G401.6 (cell line): ENCODE data around the gene MLYCD.

ENCODE experiments used
- FAIRE-seq: peaks from 2 replicates; lab custom pipeline; 2012; peaks lifted over from hg19 to GRCh38; lab: Jason Lieb, UNC

Gene MLYCD

DNA sequence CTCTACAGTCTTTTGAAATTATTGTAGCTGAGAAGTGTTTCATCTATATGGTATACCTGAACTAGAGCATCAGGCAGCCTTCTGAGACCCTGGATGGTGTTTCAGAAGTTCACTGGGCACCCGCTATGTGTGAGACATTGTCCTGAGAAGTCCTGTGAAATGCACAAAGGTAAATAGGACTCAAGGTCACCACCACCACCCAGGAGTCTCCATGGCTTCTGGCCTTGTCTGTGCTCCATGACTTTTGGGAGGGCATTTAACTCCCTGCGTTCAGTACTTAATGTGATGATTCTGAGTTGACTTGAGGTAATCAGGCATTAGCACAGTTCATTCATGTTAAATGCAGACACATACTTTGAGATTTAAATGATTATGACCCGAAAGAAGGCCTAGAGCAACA lies 1.1 kb downstream of the MLYCD start:
- no peak for FAIRE-seq

DNA sequence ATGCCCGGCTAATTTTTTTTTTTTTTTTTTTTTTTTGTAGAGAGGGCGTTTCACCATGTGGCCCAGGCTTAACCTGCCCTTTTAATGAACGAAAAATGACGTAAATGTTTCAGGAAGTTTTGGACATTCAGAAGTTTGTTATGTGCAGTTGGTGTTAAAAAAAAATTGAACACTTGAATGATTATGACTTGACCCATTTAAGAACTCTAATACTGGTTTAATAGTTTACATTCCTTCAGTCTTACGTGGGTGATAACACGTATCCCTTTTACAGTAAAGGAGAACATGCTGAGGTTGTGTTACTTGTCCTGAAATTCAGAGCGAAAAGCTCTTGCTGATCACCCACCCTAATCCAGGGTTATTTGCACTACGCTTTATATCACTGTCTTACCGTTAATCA lies 1.7 kb downstream of the MLYCD start:
- no peak for FAIRE-seq

DNA sequence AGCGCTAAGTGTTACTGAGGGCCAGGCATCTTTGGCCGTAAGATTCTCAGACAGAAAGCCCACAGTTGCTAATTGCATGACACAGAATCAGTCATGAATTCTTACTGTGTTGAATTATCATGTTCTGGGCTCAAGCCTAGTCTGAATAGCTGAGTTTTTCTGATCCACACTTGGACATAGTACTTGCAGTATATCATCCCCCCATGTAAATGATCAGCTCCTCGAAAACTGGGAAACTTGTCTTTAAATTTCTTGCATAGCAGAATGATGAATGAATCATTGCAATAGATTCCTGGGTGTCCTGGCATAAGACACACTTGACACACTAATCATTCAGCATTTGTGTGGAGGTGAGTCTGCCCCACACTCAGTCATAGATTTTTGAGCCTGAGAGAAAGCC lies 2.2 kb downstream of the MLYCD start:
- no peak for FAIRE-seq

DNA sequence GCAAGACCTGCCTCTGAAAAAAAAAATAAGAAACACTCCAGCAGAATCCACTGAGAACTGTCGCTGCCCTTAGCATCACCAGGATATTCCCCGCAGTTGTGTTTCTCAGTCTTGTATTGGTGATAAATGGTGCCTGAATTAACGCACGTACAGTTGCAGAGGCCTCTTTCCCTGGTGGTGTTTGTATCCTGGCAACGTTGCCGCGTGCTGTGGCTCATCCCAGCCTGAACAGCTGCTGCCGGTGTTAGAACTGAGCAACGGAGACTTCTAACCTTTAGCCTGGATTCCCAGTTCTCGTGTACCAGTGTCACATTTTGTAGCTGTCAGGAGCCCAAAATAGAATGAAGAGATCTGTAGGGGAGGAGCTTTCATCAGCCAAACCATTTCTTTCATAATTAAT lies 4.8 kb downstream of the MLYCD start:
- no peak for FAIRE-seq

DNA sequence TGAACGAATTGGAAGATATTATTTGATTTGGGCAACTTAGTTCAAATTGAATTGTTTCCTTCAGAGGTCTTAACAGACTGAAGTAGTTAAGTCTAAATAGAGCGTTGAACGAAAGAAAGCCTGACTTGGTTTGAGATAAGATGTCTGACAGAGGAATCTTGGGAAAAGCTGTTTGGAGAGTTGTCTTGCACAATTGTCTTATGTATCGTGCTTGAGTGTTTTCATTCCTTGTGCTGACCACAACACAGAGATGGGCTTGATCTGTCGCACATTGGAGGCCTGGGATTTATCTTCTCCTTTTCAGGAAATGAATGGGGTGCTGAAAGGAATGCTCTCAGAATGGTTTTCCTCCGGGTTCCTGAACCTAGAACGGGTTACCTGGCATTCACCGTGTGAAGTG lies 7.8 kb downstream of the MLYCD start:
- no peak for FAIRE-seq

DNA sequence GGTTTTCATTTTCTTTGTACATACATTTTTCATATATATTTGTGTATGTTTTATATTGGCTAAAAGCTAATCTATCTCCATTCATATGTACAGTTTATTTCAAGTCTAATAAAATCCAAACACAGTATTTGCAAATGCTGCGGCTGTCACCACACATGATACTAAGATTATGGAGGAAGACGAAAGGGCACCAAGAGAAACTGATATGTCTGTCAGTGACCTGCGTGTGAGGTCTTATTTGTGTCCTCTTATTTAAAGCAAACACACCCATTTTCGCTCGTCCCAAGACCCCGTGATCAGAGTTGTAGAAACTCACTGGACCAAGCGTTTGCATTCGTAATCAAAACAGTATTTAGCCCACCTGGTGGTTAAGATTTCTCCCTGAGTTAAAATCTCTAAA lies 8.2 kb downstream of the MLYCD start:
- no peak for FAIRE-seq

DNA sequence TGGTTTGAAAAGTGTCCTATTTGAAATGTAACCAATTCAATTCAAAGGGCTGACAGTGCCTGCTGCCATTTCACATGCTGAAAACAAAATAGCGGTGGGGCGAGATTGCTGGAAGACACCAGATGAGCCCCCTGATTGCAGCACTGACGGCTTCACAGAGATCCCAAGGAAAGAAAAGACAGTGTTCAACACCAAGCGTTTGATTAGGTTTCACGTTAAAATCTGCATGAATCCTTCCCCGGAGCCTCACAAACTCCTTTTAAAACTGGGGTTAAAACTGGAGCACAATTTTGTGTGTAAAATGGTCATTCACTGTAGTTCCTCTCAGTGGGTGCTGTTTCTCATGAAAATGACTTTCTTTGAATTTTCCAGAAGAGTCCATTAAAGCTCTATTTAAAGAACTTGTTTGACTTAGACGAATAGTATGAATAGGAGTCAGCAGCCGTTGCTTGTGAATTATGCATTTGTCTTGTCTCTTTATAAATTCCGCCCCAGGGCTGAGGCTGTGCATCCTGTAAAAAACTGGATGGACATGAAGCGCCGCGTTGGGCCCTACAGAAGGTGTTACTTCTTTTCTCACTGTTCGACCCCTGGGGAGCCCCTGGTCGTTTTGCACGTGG lies 8.8 kb downstream of the MLYCD start:
- FAIRE-seq, result no peak

DNA sequence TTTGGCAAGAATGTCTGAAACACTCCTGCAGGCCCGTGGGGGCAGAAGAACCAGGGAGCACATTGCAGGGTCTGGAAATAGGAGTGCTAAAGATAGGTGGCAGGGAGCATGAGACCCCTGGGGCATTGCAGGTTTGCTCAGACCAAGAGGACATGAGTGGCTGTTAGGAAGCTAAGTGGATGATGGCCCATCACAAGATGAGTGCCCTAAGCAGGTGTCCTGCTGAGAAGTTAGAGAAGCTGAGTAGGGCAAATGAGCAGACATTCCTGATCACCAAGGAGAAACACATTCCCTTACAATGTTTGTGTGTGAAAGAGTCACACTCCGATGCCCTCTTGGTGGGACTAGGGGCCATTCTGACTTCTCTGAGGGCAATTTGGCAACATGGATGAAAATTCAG lies 9.9 kb downstream of the MLYCD start:
- no peak for FAIRE-seq

DNA sequence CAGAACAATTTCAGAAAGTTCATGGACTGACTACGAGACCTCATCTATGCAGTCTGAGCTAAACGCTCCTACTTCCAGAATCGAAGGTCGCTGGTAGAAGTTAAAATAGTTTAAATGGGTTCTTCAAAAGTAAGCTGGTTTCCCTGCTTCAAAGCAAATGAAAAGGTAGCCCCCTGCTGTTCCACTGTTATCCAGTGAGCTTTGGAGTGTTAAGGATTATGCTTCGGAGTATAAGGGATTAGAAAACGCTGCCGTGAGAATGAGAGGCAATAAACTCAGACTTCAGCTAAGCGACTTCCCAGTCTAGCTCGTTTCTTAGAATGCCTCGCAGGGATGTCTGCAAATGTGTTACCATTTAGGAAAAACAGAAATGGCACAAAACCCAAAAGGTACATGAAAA lies 12.4 kb downstream of the MLYCD start:
- FAIRE-seq, result no peak

DNA sequence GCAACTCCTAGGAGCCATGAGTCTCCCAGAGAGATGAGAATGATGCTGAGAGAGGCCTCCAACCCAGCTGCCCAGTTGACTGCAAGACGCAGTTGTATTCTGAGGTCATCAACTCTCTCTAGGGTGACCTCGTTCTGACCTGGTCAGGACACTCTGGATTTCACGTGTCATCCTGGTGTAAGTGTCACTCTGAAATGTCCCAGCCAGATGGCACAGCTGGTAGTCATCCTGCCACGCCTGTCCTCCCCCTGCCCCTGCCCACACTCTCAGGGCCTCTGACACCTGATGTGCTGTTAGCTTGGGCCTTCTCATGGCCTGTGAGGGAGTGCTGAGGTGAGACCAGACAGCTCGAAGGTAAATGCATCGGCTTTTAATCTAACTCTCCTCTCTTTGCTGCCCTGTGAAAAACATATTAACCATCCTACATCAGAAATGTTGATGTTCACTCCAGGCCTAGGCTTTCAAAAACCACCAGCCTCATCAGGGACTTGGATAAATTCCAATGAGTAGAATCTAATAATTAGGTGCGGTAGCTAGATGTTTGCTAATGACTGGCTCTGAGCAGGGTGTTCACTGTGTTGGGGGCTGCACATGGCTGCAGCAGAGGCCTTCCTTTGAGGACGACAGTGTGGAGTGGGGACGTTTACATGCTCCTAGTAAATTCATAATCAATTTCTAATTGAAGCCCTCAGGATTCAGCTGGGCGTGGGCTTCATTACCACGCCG lies 13.8 kb downstream of the MLYCD start:
- FAIRE-seq, result no peak

DNA sequence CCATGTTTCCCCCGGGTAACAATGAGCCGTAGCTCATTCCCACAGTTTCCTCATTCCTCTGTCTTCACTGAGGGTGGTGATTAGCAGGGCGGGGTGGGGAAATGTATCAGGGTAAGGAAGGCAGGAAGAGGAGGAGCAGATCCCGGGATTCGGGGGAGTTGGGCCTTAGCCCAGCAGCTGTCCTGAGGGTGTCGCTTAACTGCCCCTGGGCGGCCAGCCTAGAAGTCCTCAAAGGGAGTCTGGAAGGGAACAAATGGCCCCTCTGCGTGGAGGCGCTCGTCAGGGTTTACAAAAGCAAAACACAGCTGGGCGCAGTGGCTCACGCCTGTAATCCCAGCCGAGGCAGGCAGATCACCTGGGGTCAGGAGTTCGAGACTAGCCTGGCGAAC lies 14.3 kb downstream of the MLYCD start:
- no peak for FAIRE-seq

DNA sequence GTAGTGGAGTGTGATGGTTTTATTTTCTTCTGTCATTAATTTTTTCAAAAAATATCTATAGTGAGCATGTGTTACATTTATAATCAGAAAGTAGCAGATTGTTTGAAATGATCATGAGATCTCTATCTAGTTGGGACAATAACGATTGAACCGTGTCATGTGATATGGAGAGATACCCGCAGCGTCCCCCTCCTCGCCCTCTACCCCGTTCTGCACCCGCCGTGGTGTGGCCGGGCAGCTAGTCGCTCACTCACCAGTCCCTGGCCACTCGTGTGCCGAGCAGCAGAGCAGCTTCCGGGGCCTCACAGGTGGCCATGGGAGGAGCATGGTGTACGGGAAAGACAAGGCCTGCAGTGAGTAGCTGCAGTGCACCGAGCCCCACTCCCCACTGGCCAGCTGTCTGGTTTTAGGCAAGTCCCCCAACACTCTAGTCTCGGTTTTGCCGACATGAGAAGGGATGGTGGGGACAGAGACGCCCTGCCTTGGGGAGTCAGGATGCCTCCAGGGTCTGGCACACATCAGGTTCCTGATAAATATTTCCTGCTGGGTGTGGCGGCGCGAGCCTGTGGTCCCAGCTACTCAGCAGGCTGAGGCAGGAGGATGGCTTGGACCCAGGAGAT lies 15.3 kb downstream of the MLYCD start:
- no peak for FAIRE-seq

DNA sequence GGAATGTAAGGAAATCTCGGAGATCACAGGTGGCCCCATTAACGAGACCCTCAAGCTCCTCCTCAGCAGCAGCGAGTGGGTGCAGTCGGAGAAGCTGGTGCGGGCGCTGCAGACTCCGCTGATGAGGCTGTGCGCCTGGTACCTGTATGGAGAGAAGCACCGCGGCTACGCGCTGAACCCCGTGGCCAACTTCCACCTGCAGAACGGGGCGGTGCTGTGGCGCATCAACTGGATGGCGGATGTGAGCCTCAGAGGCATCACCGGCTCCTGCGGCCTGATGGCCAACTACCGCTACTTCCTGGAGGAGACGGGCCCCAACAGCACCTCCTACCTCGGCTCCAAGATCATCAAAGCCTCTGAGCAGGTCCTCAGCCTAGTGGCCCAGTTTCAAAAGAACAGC lies 16.2 kb downstream of the MLYCD start:
- no peak for FAIRE-seq

DNA sequence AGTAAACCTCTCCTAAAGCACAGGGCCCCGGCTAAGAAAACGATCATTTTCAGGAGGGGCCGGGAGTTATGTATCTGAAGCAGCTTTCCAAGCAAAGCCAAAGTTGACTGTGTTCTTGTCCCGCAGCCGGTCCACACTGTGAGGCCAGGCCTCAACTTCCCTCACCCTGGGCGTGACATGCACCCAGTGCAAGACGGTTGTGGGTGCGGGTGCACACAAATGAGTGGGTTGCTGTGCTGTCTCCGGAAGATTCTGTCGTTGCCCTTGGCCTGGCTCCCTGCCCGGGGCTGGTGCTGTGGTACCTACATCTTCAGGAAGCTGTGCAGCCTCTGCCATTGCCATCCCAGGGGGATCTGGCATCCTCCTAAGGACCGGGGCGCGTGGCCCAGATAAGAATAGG lies 16.6 kb downstream of the MLYCD start:
- no peak for FAIRE-seq

DNA sequence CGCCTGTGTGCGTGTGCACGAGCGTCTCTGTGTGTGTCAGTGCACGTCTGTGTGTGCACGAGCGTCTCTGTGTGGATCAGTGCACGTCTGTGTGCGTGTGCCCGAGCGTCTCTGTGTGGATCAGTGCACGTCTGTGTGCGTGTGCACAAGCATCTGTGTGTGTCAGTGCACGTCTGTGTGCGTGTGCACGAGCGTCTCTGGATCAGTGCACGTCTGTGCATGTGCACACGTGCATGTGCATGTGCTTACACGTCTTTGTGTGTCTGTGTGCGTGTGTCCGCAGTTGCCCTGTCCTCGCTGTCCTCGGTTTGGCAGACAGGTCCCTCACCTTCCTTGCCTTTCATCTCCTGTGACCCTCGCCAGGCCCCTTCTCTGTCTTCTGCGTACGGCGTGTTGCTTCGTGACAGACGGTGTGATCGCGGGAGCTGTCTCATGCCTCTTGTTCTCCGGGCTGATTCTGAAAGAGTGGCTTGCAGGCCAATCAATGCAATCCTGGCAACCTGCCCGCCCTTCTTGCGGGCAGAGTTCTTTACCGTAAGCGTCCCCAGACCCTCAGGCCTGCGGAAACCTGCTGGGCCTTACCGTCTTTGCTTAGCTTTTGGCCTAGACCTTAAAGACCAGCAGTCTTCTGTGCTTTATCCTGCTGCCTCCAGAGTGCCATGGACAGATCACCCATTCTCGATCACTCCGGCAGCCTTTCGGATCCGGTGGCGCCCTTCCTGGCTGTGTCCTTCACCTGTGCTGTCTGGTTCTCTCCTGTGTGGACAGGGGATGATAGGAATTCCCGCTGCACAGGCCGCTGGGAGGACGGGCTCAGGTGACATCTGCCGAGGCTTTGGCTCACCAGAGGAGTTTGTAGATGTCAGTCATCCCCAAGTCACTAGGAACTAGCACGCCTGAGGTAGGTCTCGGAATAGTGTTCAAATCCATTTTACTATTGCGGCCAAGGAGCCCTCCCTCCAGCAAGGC lies 18.5 kb downstream of the MLYCD start:
- no peak for FAIRE-seq

DNA sequence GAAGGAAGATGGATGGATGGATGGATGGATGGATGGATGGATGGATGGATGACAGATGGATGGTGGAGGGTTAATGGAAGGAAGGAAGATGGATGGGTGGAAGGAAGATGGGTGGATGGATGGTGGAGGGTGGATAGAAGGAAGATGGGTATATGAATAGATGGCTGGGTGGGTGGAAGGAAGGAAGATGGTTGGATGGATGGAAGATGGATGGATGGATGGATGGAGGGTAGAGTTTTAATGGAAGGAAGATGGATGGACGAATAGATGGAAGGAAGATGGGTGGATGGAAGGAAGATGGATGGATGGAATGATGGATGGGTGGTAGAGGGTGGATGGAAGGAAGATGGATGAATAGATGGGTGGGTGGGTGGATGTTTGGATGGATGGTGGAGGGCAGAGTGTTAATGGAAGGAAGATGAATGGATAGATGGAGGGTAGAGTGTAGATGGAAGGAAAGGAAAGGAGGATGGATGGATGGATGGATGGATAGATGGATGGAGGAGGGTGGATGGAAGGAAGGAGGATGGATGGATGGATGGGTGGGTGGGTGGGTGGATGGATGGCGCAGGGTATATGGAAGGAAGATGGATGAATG lies 22.1 kb downstream of the MLYCD start:
- no peak for FAIRE-seq

DNA sequence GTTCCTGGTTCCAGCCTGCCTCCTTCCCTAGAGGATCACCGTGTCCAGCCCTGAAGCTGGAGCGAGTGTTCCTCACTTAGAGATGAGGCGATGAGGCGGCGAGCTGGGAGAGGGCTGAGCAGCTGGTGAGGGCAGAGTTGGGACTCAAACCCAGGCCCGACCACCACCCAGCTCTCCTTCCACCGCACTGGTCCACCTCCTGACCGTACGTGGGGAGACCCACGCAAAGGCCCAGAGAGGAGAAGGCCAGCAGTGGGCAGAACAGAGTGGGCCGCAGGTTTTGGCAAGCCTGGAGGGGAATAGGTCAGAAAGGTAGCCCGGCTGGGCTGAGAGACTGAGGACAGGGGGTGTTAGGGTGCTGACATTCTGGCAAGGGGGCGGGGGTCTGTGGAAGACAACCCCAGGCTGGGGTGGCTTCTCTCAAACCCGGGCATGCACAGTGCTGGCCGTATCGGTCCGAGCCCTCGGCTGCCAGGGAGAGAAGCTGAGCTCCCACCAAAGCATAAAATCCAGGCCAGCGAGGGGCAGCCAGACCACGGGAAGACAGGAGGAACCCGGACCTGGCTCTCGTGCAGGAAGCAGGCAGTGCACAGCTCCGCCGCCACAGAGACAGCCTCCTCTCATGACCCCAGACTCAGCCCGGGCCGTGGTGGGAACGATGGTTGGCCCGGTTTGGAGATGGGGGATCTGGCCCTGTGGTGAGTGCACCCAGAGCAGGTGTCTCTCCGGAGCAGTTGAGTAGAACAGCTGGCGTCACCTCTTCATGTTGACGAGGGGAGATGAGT lies 24.9 kb downstream of the MLYCD start:
- FAIRE-seq, result no peak

DNA sequence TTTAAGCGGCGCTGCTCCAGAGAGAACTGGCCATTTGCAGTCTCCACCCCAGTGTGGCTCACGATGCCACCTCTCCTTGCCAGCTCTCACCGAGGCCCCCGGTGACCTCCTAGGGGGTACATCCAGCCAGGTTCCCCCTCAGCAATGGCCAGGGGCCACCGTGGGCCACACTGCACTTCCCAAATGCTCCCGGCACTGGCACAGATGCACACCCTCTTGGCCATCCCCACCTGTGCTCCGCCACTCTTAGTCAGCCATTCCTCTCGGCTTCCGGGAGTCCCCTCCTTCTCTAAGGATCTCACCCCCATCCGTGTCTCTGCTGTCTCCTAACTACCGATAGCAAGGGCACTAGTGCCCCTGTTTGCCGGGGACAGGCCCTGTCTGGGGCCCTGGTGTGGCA lies 25.8 kb downstream of the MLYCD start:
- FAIRE-seq, result no peak

DNA sequence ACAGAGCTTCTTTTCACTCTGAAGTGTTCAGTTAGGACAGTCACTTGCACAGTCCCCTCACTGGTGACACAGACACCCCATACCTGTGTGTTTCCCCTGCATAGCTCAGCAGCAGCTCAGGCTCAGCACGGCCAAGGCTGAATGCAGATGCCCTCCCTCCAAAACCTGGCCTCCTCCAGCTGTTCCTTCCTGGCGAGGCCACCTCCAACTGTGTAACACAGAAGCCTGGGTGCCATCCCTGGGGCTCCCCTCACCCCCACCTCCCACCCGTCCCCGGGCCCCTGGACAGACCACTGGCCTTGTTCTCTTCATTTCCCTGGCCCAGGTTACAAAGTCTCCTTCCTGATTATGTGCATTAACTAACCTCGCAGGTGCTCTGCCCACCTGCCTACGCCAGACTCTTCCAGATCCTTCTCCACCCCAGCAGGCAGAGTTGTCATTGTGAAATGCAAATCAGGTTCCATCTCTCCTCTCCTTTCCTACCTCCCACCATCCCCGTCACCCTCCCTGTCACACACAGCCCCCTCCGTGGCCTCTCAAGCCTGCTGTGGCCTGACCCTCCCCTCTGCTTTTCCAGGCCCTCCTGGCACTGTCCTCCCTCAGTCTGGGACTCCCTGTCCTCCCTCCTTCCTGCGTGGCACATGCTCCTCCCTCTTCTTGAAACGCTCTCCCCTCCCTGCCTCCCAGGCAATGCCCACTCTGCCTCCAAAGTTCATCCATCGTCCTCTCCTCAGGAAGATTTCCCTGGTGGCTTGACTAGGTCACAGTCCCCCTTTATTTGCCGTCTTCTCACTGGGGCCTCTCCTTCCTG lies 26.4 kb downstream of the MLYCD start:
- FAIRE-seq, result no peak

DNA sequence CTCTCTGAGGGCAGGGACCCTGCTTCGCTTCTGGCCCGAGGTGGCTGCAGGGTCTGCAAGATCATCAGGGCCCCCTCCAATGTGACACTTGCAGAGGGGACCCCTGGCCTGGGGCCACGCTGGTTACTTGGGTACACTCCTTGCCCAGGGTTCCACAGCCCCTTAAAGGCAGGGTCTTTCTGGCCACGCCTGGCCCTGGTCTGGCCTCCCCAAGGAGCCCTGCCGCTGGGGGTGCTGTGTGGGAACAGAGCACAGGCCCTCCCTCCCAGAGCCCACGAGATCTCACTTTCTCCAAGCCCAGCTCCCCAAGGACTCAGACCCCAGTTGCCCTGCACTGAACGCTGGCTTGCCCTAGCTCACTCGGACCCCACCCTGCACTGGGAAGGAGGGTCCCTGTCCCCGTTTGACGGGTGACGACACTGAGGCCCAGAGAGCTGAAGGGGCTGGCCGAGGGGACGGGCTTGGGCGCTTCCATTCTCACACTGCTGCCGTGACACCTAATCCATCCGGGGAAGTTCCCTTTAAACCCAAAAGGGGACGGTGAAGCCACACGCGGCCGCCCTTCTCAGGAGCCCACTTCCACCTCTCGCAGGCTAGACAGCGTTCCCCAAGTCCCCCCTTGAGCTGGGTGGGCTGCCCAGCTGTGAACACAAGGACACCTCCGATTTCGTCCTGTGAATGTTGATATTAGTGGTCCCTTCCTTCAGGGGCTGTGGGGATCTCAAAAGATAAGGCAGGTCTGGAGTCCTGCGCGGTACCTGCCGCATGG lies 27.2 kb downstream of the MLYCD start:
- no peak for FAIRE-seq
